GM18907 (cell line): ENCODE measurements around the gene MMP25.

Experiments used
- ATAC-seq: cut with Tn5 transposase; IDR thresholded peaks from one replicate; pipeline ENCODE4 v1.9.1; 2021; ENCODE audit warnings: mild to moderate bottlenecking, moderate library complexity; ENCODE audit not compliant: unreplicated experiment

MMP25 gene

DNA sequence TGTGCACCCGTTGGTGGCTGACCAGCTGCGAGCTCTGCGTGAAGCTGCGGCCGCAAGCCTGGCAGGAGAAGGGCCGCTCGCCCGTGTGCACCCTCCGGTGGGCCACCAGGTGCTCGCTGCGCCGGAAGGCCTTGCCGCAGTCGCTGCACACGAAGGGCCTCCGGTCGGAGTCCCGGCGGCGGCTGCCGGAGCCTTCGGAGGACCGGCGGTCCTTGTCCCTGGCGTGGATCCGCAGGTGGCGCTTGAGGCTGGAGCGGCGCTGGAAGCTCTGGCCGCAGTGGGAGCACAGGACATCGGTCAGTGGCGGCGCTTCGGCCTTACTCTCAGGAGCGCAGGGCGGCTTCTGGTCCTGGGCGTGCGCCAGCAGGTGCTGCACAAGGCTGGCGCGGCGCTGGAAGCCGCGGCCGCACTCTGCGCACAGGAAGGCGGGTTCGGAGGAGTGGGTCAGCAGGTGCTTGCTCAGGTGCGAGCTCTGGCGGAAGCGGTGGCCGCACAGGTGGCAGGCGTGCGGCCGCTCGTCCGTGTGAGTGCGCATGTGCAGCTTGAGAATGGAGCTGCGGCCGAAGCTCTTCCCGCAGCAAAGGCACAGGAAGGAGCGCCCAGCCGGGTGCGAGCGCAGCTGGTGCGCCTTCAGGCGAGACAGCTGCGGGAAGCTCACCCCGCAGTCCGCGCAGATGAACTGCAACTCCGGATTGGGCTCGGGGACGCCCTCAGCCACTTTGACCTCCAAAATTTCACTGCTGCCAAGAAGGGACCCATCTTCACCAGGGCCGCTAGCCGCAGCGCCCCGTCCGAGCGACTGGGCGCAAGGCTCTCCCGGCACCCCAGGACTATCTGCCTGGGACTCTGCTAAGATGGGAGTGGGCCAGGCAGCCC is 43.6 kb downstream of the MMP25 start:
- ATAC-seq = no peak

DNA sequence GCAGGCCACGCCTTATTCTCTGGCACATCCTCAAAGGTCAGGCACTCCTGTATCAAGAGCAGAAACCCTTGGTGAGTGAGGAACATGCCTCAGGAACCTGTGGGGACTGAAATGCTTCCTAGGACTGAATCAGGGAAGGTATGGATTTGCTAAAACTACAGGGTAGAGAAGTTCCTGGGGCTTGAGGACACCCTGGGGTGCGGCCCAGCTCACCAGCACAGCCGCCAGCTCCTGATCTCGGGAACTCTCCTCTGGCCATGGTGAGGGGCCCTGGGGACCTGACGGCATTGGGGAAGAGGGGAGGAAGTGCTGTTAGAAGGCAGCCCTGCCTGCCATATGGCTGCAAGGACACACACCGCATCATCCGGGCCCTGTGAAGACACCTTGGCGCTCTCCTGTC is 45.2 kb downstream of the MMP25 start:
- no peak for ATAC-seq

DNA sequence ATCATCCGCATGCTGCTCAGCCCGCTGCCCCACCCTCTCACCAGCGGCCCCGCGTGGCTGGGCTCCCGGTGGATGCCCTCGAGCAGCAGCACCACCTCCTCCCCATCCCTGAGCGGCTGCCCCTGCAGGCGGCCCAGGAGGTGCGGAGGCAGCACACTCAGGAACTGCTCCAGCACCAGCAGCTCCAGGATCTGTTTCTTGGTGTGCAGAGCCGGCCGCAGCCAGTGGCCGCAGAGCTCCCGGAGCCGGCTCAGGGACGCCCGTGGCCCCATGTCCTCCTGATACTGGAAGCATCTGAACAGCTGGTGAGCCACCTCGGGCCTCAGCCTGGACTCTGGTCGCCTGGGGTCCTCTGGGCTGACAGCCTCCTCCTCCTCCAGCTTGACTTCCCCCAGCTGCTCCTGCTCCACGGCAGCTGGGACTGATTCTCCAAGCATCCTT is 46.2 kb downstream of the MMP25 start:
- ATAC-seq = no peak

- no peak for ATAC-seq
Measured at GRCh38 chr16:3094289-3095027, 48.1 kb downstream of the MMP25 start.

- ATAC-seq = peak; percentile 68
Measured at GRCh38 chr16:3095869-3096268, 49.5 kb downstream of the MMP25 start.

- no peak for ATAC-seq
Measured at GRCh38 chr16:3096362-3096761, 50.0 kb downstream of the MMP25 start.

GRCh38 chr16:3097266-3097665 is 50.9 kb downstream of the MMP25 start:
- no peak for ATAC-seq

DNA sequence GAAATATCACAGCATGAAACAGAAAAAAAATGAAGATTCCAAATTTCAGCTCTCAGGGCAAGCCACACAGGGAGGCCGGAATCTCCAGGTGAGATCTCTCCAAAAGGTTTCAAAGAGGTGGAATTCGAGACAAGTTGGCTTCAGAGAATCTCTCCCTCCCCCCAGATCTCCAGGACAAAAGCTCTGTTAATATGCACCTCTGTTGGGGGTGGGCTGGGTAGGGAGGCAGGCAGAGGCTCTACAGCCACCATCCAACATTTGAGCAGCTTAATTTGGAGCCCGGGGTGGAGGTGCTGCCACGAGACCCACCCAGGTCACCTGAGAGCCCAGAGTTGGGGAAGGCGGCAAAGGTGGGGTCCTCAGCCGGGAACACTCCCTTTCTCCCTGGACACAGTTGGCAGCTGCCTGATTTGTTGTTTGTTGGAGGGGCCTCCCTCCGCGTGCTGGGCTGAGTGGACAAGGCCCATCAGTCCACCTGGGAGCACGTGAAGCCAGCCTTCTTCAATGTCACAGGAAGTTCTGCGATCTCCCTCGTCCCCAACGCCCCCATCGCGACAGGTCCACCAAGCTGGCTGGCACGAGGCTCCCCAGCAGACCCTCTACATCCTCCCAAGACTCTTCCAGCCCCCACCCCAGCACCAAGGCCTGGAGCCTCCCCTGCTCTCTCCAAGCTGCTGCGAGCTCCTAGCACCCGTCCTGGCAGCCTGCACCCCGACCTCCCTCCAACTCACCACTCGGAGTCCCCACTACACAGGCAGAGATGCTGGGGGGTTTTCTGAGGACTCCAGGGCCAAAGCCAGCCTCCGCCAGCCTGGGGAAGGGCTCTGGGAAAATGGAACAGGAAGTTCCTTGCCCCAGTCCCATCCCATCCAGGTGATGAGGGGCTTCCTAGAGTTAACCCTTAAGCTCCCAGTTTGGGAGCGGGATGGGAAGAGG is 52.4 kb downstream of the MMP25 start, which contains the start of gene ZSCAN10:
Gene ZSCAN10 (minus strand): TSS at position 836 of the 936 bp plus-strand sequence. CDS start 6,357 bp downstream, outside the sequence.
- no peak for ATAC-seq

DNA sequence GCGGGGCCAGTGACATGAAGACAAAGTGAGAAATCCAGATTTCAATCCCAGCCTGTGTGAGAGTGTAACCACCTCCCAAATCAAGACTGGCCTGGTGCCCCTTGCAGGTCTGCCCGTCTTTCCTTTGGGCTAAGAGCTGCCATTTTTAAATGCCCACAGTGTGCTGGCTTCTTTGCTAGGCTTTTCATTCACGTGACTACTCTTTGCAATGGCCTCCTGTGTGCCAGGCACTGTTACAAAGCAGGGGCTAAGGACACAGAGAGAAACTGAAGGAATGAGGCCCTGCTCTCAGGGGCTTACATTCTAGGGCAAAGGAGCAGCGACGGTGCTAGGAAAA is 53.0 kb downstream of the MMP25 start:
- ATAC-seq = no peak

- peak; percentile 38 for ATAC-seq
Measured at GRCh38 chr16:3099732-3100499, 53.6 kb downstream of the MMP25 start.

GRCh38 chr16:3101018-3101840 is 54.9 kb downstream of the MMP25 start:
- no peak for ATAC-seq

DNA sequence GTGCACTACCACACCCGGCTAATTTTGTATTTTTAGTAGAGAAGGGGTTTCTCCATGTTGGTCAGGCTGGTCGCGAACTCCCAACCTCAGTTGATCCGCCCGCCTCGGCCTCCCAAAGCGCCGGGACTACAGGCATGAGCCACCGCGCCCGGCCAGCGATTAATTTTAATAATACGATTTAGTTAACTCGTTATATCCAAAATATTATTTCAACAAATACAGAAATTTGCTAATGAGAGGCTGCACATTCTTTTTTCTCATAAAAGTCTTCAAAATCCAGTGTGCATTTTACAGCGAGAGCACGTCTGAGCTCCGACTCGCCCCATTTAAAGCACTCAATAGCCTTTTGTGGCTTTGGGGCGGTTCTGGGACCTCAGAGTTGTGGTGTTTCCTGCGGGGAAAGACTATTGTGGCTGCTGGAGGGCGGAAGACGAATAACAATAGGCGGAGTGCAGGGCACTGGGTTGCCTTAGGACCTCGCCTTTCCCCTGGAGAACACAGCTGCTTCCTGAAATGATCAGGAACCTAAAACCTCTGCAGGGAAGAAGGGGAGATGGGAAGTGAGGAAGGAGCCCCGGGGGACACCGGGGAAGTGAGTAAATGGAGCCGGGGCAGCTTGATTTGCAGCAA is 55.6 kb downstream of the MMP25 start:
- ATAC-seq = no peak

GRCh38 chr16:3106205-3106928 is 60.0 kb downstream of the MMP25 start:
- peak; percentile 85 for ATAC-seq
